ENCODE measurements around the gene RRAD. TPM values are rescaled to one million over a fixed set of nuclear protein-coding genes. Genes with fewer than 3 reads are reported as not detected.
A peak's percentile ranks its signal among the peaks of the same experiment; 100 is the strongest.

Gene RRAD
- total RNA-seq, 1 donor from 2014 or later: 75.0 TPM

GRCh38 chr16:66918355-66918754 is 7.0 kb downstream of the RRAD start:
- FAIRE-seq: no peak
- TF ChIP-seq CTCF (IDR thresholded peaks at IDR 0.05; ENCODE audit: insufficient read depth, low read length, severe bottlenecking): no peak
- no peak for DNase-seq (ENCODE audit: low read depth)
- H3K36me3 ChIP-seq (ENCODE audit: control insufficient read depth, insufficient read depth, low read length): no peaks in the 10 kb centered on the region
- H3K4me3 ChIP-seq (ENCODE audit: low read depth, low read length): no peak overlapping the region
- H3K27me3 ChIP-seq (ENCODE audit: control insufficient read depth, insufficient read depth, low read length): peaks cover 1% of the 10 kb centered on the region

GRCh38 chr16:66917741-66918140 is 7.6 kb downstream of the RRAD start:
- peaks cover 1% of the 10 kb centered on the region for H3K27me3 ChIP-seq (ENCODE audit: control insufficient read depth, insufficient read depth, low read length)
- DNase-seq (ENCODE audit: low read depth) (no peak), FAIRE-seq (no peak)
- H3K4me3 ChIP-seq (ENCODE audit: low read depth, low read length): no peak overlapping the region
- no peaks in the 10 kb centered on the region for H3K36me3 ChIP-seq (ENCODE audit: control insufficient read depth, insufficient read depth, low read length)
- no peak for TF ChIP-seq CTCF (IDR thresholded peaks at IDR 0.05; ENCODE audit: insufficient read depth, low read length, severe bottlenecking)

GRCh38 chr16:66916518-66916917 is 8.8 kb downstream of the RRAD start:
- DNase-seq (ENCODE audit: low read depth) (no peak), FAIRE-seq (no peak)
- H3K36me3 ChIP-seq (ENCODE audit: control insufficient read depth, insufficient read depth, low read length): no peaks in the 10 kb centered on the region
- no peak for TF ChIP-seq CTCF (IDR thresholded peaks at IDR 0.05; ENCODE audit: insufficient read depth, low read length, severe bottlenecking)
- peaks cover 1% of the 10 kb centered on the region for H3K27me3 ChIP-seq (ENCODE audit: control insufficient read depth, insufficient read depth, low read length)
- H3K4me3 ChIP-seq (ENCODE audit: low read depth, low read length): no peak overlapping the region

GRCh38 chr16:66915041-66915440 is 10.3 kb downstream of the RRAD start:
- TF ChIP-seq CTCF (IDR thresholded peaks at IDR 0.05; ENCODE audit: insufficient read depth, low read length, severe bottlenecking): no peak
- no peak overlapping the region for H3K4me3 ChIP-seq (ENCODE audit: low read depth, low read length)
- DNase-seq (ENCODE audit: low read depth) (no peak), FAIRE-seq (no peak)
- H3K36me3 ChIP-seq (ENCODE audit: control insufficient read depth, insufficient read depth, low read length): no peaks in the 10 kb centered on the region
- H3K27me3 ChIP-seq (ENCODE audit: control insufficient read depth, insufficient read depth, low read length): peaks cover 1% of the 10 kb centered on the region

GRCh38 chr16:66914541-66914940 is 10.8 kb downstream of the RRAD start:
- no peak overlapping the region for H3K4me3 ChIP-seq (ENCODE audit: low read depth, low read length)
- H3K36me3 ChIP-seq (ENCODE audit: control insufficient read depth, insufficient read depth, low read length): no peaks in the 10 kb centered on the region
- no peaks in the 10 kb centered on the region for H3K27me3 ChIP-seq (ENCODE audit: control insufficient read depth, insufficient read depth, low read length)
- TF ChIP-seq CTCF (IDR thresholded peaks at IDR 0.05; ENCODE audit: insufficient read depth, low read length, severe bottlenecking): no peak
- FAIRE-seq: peak; percentile 32
- DNase-seq (ENCODE audit: low read depth): no peak

- Histone ChIP-seq H3K4me3 (ENCODE audit: low read depth, low read length) (no peak overlapping the region), H3K27me3 (ENCODE audit: control insufficient read depth, insufficient read depth, low read length) (no peaks in the 10 kb centered on the region), H3K36me3 (ENCODE audit: control insufficient read depth, insufficient read depth, low read length) (no peaks in the 10 kb centered on the region)
- no peak for TF ChIP-seq CTCF (IDR thresholded peaks at IDR 0.05; ENCODE audit: insufficient read depth, low read length, severe bottlenecking)
- DNase-seq (ENCODE audit: low read depth): no peak
- no peak for FAIRE-seq
These were observed 11.6 kb downstream of the RRAD start for GRCh38 chr16:66913711-66914110.
